NB4 (cell line): ENCODE results near the gene MMEL1.
"Not testable (repeated sequence)": the region's sequence is repeated elsewhere in the genome, so short reads cannot be mapped to it uniquely, and the experiment has no call there.

Experiments used
- DNase-seq: peaks from one replicate; pipeline ENCODE4 v3.0.0; 2010; ENCODE audit warnings: low read depth
- H3K4me3 ChIP-seq: one replicate; pipeline ENCODE4 v1.5.1; 2011; ENCODE audit warnings: mild to moderate bottlenecking, low read depth, low read length, moderate library complexity
- MYC ChIP-seq: IDR thresholded peaks from 2 replicates; pipeline ENCODE4 v1.6.1; 2011; ENCODE audit warnings: low read depth, low read length
- POLR2A ChIP-seq: IDR thresholded peaks from 2 replicates; pipeline ENCODE4 v1.6.1; 2011; ENCODE audit warnings: mild to moderate bottlenecking; ENCODE audit not compliant: insufficient read length; ENCODE audit errors: extremely low read depth
- TF ChIP-seq, protein P1 (sequence below): IDR thresholded peaks from one replicate; pipeline ENCODE4 v1.5.1; 2012; ENCODE audit warnings: low read depth, low read length
- TF ChIP-seq, protein P2 (sequence below): IDR thresholded peaks from 2 replicates; pipeline ENCODE4 v1.6.1; 2011; ENCODE audit warnings: low read depth, low read length

The MMEL1 gene

DNA sequence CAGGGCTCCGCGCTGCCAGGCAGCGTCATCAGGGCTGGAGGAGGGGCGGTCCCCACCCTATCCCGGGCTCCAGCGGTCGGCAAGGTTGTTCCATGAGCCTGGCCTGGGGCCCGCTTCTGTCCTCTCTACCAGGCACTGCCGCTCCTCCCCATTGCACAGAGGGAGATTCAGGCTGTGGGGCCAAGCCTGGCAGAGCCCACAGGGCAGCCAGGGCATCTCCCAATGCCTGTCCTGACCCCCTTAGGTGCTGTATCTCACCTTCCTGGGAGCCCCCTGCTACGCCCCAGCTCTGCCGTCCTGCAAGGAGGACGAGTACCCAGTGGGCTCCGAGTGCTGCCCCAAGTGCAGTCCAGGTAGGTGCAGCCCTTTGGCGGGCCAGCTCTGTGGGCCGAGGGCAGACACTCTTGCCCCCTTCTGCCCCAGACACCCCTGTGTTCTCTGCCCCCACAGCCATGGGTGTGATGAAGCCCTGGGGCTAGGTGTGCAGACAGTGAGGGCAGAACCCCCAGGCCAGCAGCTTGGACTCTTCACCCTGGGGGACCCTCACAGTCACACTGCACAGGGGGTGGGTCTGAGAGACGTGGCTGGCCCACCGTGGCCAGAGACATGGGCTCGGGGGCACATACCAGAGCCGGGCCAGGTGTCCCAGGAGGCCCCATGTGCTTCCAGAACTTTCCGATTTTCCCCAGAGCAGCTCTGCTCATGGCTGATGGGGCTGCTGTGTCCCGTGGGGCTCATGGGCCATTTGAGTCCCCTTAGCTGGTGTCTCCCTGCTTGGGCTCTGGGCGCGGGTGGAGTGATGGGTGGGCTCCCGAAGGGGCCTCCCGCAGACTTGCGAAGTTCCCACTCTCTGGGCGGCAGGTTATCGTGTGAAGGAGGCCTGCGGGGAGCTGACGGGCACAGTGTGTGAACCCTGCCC lies 75.1 kb downstream of the MMEL1 start:
- TF ChIP-seq, protein P1, sequence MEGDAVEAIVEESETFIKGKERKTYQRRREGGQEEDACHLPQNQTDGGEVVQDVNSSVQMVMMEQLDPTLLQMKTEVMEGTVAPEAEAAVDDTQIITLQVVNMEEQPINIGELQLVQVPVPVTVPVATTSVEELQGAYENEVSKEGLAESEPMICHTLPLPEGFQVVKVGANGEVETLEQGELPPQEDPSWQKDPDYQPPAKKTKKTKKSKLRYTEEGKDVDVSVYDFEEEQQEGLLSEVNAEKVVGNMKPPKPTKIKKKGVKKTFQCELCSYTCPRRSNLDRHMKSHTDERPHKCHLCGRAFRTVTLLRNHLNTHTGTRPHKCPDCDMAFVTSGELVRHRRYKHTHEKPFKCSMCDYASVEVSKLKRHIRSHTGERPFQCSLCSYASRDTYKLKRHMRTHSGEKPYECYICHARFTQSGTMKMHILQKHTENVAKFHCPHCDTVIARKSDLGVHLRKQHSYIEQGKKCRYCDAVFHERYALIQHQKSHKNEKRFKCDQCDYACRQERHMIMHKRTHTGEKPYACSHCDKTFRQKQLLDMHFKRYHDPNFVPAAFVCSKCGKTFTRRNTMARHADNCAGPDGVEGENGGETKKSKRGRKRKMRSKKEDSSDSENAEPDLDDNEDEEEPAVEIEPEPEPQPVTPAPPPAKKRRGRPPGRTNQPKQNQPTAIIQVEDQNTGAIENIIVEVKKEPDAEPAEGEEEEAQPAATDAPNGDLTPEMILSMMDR = no peak
- TF ChIP-seq MYC (no peak), POLR2A (no peak)
- TF ChIP-seq, protein P2, sequence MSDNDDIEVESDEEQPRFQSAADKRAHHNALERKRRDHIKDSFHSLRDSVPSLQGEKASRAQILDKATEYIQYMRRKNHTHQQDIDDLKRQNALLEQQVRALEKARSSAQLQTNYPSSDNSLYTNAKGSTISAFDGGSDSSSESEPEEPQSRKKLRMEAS = no peak
- no peak overlapping the region for H3K4me3 ChIP-seq
- DNase-seq = no peak

DNA sequence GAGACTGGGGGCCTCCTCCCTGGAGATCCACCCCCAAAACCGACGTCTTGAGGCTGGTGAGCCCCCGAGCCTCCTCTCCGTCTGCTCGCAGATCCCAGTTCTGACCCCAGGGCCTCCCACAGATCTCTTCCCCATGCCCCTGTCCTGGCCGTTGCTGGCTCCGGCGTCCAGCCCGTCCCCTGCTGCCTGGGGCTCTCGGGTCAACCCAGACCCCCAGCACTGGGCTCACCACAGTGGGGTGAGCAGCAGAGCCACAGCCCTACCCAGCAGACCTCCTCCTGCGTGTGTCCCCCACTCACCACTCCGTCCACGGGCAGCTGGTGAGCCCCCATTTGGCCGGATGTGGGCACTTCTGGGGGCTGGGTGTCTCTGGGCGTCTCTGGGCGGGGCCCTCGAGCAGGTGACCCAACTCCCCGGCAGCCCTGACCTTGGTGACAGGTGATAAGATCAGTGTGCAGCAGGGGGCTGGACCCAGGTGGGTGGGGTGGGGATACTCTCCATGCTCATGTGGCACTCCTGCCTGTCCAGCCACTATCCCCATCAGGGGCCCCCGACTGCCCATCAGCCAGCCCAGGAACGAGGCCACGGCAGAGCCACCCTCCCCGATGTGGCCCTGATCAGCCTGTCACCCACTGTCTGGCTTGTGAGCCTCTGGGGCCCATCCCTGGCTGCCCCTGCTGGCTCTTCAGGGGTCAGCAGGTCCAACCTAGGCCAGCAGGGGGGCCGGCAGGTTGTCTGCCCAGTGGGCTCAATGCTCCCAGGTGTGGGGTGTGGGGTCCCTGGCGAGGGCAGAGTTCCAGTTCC lies 75.9 kb downstream of the MMEL1 start:
- peak; percentile 31 for DNase-seq
- no peak for TF ChIP-seq POLR2A
- peak overlapping the region; percentile 61 for H3K4me3 ChIP-seq

DNA sequence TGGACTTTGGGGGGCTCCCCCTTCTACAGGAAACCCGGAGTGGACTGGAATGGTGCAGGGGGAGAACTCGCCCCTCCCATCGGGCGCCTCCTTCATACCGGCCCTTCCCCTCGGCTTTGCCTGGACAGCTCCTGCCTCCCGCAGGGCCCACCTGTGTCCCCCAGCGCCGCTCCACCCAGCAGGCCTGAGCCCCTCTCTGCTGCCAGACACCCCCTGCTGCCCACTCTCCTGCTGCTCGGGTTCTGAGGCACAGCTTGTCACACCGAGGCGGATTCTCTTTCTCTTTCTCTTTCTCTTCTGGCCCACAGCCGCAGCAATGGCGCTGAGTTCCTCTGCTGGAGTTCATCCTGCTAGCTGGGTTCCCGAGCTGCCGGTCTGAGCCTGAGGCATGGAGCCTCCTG lies 76.5 kb downstream of the MMEL1 start, which contains the start of gene TNFRSF14:
TSS of gene TNFRSF14 (plus strand) at position 95 of the 401 bp plus-strand sequence. CDS start at position 389, 294 bp downstream.
- peak within 1 kb of the TSS; percentile 61 for H3K4me3 ChIP-seq
- no peak for TF ChIP-seq POLR2A
- DNase-seq = peak; percentile 79

DNA sequence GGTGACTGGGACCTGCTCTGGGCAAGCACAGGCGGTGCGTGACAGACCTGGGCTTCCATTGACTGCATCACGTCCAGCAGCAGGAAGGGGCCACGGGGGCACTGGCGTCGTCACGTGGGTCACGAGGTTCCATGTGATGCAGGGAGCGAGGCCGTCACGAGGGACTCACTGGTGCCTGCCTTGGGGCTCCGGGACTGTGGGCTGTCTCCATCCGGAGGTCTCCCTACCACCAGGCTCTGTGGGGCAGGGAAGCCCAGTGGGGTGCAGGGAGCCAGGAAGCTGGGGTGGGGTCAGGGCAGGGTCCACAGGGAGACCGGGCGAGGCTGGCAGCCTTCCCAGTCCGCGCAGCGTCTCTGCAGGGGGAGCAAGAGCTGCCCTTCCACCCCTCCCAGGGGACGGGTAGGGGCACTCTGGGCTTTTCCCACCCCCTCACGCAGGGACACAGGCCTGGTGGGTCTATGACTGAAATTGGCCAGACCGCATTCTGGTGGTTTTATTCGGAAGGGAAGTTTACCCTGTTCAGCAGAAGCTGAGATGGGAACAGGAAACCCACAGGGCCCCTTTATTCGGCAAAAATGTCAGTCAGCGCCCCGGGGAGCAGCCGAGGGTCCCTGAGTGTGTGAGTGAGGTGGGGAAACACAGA lies 77.1 kb downstream of the MMEL1 start:
- TF ChIP-seq, protein P2 = peak; percentile 95
- TF ChIP-seq MYC = peak; percentile 60
- TF ChIP-seq POLR2A = peak; percentile 16
- TF ChIP-seq, protein P1 = no peak
- peak overlapping the region; percentile 61 for H3K4me3 ChIP-seq
- DNase-seq = peak; percentile 95

DNA sequence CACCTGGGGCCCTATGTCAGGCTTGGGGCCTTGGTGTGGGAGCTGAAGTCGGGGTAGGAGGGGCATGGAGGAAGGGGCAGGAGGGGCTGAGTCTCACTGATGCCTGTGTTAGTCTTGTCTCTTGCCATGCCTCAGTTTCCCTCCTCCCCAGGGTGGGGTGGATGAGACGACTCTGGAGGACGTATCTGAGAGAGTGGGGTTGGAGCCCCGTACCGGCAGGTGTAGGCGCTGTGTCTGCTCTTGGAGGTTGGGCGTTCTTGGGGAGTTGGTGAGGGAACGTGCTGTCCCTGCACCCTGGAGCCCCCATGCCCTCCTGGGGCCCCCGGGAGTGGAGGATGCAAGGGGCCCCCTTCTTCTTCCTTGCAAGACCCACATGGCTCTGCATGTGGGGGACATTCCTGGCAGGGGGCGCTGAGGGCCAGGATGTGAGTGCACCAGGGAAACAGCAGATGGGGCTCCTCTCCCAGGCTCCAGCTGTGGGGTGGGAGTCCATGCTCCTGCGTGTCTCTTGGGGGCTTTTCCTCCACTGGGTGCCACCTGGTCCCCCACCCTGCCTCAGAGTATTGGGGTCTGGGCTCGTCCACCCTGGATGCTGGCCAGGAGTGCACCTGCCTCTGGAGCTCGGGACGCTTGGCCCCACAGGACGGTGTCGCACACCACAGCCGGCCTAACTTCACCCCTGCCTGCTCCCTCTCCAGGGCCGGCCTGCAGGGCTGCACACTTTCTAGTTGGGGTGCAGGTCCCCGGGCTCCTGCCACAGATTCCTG lies 78.0 kb downstream of the MMEL1 start:
- TF ChIP-seq POLR2A (no peak), MYC (peak; percentile 39; the same call in 1 of the 2 replicates)
- TF ChIP-seq, protein P1 = peak; percentile 59
- TF ChIP-seq, protein P2 = peak; percentile 46; the same call in 1 of the 2 replicates

DNA sequence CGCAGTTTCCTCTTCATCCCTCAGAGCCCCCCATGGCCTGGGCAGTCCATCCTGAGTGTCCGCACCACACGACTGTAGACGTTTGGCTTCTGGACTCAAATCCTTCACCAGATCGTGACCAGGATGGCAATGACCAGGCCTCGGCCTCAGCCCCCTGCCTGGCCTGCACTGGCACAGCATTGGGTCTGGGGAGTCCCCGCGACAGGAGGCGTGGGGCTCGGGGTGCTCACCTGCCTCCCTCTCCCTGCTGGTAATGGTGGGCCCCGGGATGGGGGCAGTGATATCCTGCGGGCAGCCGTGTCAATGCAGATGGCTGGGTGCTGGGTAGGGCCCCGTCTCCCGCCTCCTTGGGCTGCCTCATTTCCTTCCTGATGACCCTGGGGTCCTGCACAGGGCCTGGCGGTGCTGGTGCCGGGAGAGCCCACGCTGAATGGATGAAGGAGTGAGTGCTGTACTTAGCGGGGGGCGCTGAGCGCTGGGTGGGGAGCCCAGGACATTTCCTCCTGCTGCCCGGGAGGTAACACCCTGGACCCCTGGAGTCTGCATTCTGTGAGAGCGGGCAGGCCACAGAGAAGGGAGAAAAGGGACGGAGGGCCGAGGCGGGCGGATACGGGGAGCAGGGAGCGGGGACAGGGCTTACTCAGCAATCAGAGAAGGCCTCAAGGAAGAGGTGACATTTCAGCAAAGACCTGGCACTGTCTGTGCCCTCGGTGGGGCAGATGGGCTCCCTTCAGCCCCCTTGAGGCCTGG lies 78.8 kb downstream of the MMEL1 start:
- TF ChIP-seq, protein P1 = no peak
- TF ChIP-seq POLR2A = no peak
- no peak for TF ChIP-seq MYC
- TF ChIP-seq, protein P2 = no peak
- no peak overlapping the region for H3K4me3 ChIP-seq
- no peak for DNase-seq

More for the DNA sequence above, 78.0 kb downstream of the MMEL1 start:
- H3K4me3 ChIP-seq = no peak overlapping the region
- peak; percentile 65 for DNase-seq

DNA sequence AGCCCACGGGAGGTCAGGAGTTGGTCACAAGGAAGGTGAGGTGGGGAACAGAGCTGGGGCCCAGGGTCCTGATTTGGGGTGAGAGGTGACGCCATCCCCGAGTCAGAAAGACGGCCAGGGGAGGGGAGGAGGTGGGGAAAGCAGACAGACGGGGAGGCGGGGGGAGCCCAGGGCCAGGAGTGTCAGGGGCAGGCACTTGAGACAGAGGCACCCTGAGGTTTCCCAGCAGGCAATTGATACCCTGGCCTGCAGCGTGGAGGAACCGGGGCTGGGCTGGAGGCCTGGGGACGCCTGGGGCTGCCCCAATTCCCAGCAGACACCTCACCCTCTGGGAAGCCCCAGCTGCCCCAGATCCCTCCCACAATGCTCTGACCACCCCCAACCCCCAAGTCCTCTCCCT lies 79.7 kb downstream of the MMEL1 start:
- not testable (repeated sequence) for DNase-seq

More for the DNA sequence above, 79.7 kb downstream of the MMEL1 start:
- not testable (repeated sequence) for H3K4me3 ChIP-seq
